ENCODE results near the gene TPPP.

Gene TPPP

GRCh38 chr5:664343-664993 lies 28.7 kb downstream of the TPPP start:
- DNase-seq: no peak

- DNase-seq: no peak
Measured at GRCh38 chr5:663436-664342, 29.5 kb downstream of the TPPP start.

- DNase-seq: no peak
Measured at GRCh38 chr5:662751-663435, 30.3 kb downstream of the TPPP start.

- no peak for DNase-seq
Measured at GRCh38 chr5:661891-662750, 31.0 kb downstream of the TPPP start.

GRCh38 chr5:660491-661030 lies 32.6 kb downstream of the TPPP start:
- no peak for DNase-seq

- no peak for DNase-seq
Measured at GRCh38 chr5:659496-660263, 33.5 kb downstream of the TPPP start.

DNA sequence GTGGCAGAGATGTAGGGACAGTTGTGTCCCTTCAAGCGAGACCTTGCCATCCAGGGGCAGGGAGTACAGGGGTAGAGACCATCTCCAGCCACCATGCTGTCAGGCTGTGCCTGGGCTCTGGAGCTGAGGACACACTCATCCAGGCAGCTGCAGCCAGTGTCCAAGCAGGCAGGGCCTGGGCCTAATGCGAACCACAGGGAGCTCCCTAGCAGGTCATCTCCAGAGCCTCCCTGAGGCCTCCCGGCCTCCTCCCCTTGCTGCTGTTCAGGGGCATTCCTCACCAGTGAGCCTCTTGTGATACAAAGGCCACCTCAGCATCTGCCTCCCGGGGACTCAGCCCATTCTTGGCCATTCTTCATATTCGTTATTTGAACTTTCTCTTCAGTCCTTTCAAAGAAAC lies 35.0 kb downstream of the TPPP start:
- DNase-seq: no peak

GRCh38 chr5:657570-657969 lies 35.6 kb downstream of the TPPP start:
- DNase-seq: no peak

DNA sequence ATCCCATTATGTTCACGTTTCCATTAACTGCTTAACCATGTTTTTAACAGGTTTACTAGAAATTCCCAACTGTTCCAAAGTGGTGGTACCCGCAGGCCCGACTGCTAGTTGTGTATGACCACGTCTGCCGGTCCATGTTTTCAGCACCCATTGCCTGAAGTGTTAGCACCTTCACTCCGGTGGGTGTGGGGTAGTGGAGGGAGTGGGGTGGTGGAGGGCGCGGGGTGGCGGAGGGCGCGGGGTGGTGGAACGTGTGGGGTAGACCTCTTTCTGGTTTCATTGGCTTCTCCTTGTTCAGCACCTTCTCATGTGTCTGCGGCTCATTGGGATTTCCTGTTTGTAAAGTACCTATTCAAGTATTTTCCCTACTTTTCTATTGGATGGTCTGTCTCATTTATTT lies 37.7 kb downstream of the TPPP start:
- no peak for DNase-seq

DNA sequence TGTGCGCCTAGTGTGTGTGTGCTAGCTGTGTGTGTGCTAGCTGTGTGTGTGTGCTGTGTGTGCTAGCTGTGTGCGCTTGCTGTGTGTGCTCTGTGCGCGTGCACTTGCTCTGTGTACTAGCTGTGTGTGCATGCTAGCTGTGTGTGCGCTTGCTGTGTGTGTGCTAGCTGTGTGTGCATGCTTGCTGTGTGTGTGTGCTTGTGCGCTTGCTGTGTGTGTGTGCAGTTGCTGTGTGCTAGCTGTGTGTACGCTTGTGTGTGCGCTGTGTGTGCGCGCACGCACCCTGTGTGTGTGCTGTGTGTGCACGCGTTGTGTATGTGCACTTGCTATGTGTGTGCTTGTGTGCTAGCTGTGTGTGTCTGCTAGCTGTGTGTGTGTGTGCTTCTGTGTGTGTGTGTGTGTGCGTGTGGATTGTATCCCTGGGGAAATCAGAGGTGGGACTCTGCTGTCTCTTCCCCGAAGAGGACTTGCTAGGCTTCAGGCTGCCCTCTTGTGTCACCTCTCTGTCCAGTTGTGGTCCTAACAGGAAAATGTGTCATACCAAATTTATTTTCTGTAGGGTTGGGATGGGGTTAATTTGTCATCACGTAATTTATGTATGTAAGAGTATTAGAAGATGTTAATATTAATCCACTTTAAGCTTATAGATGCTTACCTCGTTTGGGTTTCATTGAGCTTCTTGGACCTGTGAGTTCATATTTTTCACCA lies 38.9 kb downstream of the TPPP start:
- DNase-seq: no peak

DNA sequence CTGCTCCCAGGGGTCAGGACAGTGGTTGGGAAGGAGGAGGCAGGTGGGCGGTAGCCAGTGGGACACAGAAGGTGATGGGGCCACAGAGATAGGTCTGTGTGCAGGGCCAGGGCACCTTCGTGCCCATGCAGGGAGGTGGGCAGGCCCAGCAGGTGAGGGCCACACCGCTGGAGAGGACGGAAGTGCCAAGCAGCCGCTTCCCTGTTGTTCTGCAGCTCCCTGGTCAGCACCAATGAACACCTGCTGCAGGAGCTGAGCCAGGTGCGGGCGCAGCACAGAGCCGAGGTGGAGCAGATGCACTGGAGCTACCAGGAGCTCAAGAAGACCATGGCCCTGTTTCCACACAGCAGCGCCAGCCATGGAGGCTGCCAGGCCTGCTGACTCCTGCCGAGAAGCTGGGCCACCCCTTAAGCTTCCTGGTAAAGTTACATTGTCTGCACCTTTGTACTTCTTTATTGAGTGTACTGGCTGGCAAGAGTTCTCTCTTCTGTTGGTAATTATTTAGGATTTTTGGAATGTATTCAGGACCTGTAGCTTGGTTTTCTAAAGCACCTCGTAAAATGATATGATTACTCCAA lies 40.3 kb downstream of the TPPP start:
- no peak for DNase-seq

DNA sequence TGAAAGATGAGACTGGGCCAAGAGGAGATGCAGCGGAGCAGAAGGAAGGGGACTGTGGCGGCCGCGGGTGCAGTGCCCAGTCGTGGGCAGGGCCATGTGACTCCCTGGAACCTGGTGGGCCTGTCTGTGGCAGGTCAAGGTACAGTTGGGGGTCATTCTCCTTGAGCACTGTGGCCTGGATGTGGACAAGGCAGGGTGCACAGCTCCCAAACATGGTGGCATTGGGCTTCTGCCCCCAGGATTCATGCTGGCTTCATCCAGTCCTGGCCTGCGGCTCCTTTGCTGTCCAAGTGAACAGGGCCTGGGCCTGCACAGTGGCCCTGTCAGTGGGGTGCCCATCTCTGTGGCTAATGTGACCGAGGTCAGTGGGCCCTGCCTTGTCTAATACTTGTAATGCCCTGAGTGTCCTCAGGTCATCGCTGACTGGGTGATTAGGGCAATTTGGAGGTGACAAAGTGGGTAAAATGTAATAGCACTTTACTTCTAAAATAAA lies 41.1 kb downstream of the TPPP start:
- DNase-seq: no peak

DNA sequence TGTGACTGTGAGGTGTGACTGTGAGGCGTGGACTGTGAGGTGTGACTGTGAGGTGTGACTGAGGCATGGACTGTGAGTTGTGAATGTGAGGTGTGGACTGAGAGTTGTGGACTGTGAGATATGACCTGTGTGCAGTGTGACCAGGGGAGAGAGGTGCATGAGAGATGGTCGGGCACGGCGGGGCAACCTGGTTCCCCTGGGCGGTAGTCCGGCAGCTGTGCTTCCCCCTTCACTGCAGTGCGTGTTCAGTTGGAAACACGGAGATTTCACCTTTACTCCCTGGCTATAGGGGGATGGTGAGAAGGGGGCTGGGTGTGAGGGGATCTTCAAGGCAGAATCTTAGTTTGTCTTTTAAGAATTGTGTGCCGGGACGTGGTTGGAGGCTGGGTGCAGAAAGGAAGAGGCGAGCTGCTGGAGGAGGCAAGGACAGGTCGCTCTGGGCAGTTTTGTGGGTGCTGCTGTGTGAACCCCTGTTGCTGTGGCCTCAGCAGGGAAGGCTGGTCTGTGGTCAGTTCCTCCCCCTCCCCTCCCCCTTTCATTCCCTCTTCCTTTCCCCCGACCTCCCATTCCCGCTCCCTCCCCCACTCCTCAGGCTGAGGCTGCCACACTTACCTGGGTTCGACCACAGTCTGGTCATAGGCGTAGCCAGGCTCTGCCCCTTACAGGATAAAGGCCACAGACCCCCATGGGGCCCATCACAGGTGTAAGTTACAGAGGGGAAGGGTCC lies 41.7 kb downstream of the TPPP start:
- DNase-seq: no peak

DNA sequence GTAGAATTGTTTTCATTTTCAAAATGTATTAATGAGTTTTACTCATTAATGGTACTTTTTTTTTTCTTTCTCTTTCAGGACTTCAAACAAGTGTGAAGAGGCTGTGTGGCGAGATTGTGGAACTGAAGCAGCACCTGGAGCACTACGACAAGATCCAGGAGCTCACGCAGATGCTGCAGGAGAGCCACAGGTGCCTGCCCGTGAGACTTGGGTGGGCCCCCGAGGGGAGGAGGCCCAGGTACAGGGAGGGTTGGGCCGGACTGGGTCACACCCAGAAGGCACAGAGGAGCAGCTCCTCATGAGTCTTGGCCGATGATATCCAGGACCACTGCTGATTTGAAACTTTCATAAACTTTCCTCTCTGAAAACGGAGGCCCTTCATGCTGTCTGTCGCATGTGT lies 45.4 kb downstream of the TPPP start:
- no peak for DNase-seq

DNA sequence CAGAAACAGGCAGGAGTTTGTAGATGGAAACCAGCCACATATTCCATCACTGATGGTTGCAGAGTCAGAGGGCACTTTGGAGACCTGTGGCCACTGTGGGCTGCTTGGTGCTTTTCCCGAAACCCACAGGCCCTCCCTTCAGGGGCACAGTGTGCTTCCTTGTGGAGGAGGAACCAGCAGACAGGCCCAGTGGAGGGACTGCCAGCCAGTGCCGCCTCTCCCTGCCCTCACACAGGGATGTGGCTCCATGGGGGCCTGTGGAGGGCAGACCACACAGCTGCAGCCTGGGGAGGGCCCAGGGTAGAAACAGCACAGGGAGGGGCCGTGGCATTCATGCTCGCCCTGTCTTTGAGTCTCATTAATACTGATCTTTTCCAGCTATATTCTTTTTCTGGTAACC lies 45.8 kb downstream of the TPPP start:
- no peak for DNase-seq

- no peak for DNase-seq
Measured at GRCh38 chr5:646396-647201, 46.6 kb downstream of the TPPP start.

GRCh38 chr5:645421-645820 lies 47.7 kb downstream of the TPPP start:
- DNase-seq: no peak

GRCh38 chr5:644971-645370 lies 48.2 kb downstream of the TPPP start:
- DNase-seq: no peak

DNA sequence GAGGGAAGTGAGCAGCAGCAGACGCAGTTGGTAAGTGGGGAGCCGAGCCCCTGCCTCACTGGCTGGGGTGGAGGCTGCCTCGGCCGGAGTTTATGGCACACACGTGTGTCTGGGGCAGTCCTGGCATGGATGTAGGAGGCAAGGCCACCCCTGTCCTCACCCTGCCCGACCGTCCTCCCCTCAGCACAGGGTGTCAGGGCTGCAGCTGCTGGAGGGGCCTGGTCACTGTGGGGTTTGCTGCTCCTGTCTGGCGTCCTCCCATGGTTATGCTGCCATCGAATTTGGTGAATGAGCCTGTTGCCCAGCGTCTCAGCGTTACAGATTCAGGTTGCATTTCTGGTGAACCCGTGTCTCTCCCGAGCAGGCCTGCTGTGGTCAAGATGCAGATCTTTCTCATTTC lies 48.6 kb downstream of the TPPP start:
- DNase-seq: no peak

All from CD4-positive, alpha-beta T cell treated with Interleukin-17A for 1 hour (primary cell).